ENCODE results near the gene ELF2. TPM values are rescaled to one million over a fixed set of nuclear protein-coding genes. Genes with fewer than 3 reads are reported as not detected.

Gene ELF2
- total and polyA plus RNA-seq, 2 donors (not counting 3 experiments of a cell fraction or from before 2014, with no cell fraction given) = 16.4 to 35.1 TPM

DNA sequence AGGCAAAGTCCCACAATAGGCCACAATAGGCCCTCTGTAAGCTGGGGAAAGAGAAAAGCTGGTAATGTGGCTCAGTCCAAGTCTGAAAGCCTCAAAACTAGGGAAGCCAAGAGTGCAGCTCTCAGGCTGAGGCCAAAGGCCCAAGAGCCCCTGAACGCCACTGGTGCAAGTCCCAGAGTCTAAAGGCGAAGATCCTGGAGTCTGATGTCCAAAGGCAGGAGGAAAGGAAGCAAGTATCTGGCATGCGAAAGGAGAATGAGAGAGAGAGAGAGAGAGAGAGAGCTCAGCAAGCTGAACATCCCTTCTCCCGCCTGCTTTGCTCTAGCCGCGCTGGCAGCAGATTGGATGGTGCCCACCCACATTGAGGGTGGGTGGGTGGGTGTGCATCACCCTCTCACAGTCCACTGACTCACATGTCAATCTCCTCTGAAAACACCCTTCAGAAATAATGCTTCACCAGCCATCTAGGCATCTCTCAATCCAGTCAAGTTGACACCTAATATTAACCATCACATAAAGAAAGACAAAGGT, 30.9 kb upstream of the ELF2 start:
- no peaks in the 10 kb centered on the region for H4K20me1 ChIP-seq (replicated peaks; ENCODE audit: control insufficient read depth, extremely low read depth, insufficient read depth, low read length)
- DNase-seq (ENCODE audit: low read depth, low spot score) (no peak), FAIRE-seq (no peak)
- POLR2A ChIA-PET = no interaction called here
- no peak overlapping the region for H3K4me2 ChIP-seq (ENCODE audit: insufficient read depth, low read length)
- H3K9me3 ChIP-seq (replicated peaks; ENCODE audit: control insufficient read depth, insufficient read depth, low read length) = no peaks in the 10 kb centered on the region
- intact Hi-C loops (cut with micrococcal nuclease) (no loop called here), dilution Hi-C loops (cut with MboI; ENCODE audit: extremely low pct_ligation_motif_present, low sequenced_read_pairs) (no loop called here)
- H3K27me3 ChIP-seq (ENCODE audit: control insufficient read depth in 2 of 2, insufficient read depth in 2 of 2, low read length in 2 of 2) = no peaks in the 10 kb centered on the region
- BruUV-seq (replicated peaks) = no TSS peak
- no peak overlapping the region for H3K4me3 ChIP-seq (replicated peaks in 1 of 3; ENCODE audit: insufficient read depth in 1 of 3, low read depth in 1 of 3, low read length in 3 of 3)
- H3K4me1 ChIP-seq (ENCODE audit: control insufficient read depth, extremely low read depth, insufficient read depth, low read length) = no peaks in the 10 kb centered on the region
- no peaks in the 10 kb centered on the region for H3K79me2 ChIP-seq (ENCODE audit: control insufficient read depth, insufficient read depth, low read length)
- H3K27ac ChIP-seq (ENCODE audit: insufficient read depth, low read depth, low read length) = no peak overlapping the region
- H3K9ac ChIP-seq (replicated peaks; ENCODE audit: extremely low read depth, insufficient read depth, low read length) = no peak overlapping the region
- TF ChIP-seq POLR2A (IDR thresholded peaks at IDR 0.05; ENCODE audit: low read depth, low read length) (no peak), MYC (IDR thresholded peaks at IDR 0.05; ENCODE audit: low read depth, low read length) (no peak), GATA2 (IDR thresholded peaks at IDR 0.05; ENCODE audit: insufficient read depth, insufficient read length, low read depth, low read length) (no peak), EZH2 (IDR thresholded peaks at IDR 0.05; ENCODE audit: borderline replicate concordance, low read depth, low read length, severe bottlenecking) (no peak), FOS (IDR thresholded peaks at IDR 0.05; ENCODE audit: borderline replicate concordance, insufficient read depth, low read length) (no peak), JUN (IDR thresholded peaks at IDR 0.05; ENCODE audit: borderline replicate concordance, insufficient read depth, insufficient read length, low read depth) (no peak), POLR2AphosphoS5 (IDR thresholded peaks at IDR 0.05; ENCODE audit: insufficient read depth, low read depth, low read length) (no peak)
- TF ChIP-seq, protein P1, sequence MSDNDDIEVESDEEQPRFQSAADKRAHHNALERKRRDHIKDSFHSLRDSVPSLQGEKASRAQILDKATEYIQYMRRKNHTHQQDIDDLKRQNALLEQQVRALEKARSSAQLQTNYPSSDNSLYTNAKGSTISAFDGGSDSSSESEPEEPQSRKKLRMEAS (IDR thresholded peaks at IDR 0.05; ENCODE audit: insufficient read depth, insufficient read length) = no peak
- TF ChIP-seq, protein P2, sequence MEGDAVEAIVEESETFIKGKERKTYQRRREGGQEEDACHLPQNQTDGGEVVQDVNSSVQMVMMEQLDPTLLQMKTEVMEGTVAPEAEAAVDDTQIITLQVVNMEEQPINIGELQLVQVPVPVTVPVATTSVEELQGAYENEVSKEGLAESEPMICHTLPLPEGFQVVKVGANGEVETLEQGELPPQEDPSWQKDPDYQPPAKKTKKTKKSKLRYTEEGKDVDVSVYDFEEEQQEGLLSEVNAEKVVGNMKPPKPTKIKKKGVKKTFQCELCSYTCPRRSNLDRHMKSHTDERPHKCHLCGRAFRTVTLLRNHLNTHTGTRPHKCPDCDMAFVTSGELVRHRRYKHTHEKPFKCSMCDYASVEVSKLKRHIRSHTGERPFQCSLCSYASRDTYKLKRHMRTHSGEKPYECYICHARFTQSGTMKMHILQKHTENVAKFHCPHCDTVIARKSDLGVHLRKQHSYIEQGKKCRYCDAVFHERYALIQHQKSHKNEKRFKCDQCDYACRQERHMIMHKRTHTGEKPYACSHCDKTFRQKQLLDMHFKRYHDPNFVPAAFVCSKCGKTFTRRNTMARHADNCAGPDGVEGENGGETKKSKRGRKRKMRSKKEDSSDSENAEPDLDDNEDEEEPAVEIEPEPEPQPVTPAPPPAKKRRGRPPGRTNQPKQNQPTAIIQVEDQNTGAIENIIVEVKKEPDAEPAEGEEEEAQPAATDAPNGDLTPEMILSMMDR (IDR thresholded peaks at IDR 0.05; ENCODE audit: extremely low read depth in 1 of 2, insufficient read depth in 1 of 2, low read depth in 1 of 2, low read length in 2 of 2) = no peak
- H2AFZ ChIP-seq (ENCODE audit: low read depth, low read length) = no peak overlapping the region
- peaks cover 3% of the 10 kb centered on the region for H3K9me1 ChIP-seq (replicated peaks; ENCODE audit: control insufficient read depth, extremely low read depth, insufficient read depth, low read length)
- CTCF ChIA-PET = no interaction called here
- no peaks in the 10 kb centered on the region for H3K36me3 ChIP-seq (ENCODE audit: control insufficient read depth in 2 of 2, extremely low read depth in 1 of 2, insufficient read depth in 2 of 2, low read length in 2 of 2)
